CD4-positive, alpha-beta T cell (primary cell): ENCODE data around the gene TTC6. TPM values are rescaled to one million over a fixed set of nuclear protein-coding genes. Genes with fewer than 3 reads are reported as not detected.

Experiments
- ATAC-seq: fragments of 200-7000 bp; cut with Tn5 transposase; one replicate; pipeline ENCODE4 v1.10.0; 2022; ENCODE audit warnings: mild to moderate bottlenecking; ENCODE audit not compliant: poor library complexity
- CTCF ChIA-PET: fragments of 350-600 bp; sonication (Branson Sonifier 250); formaldehyde crosslinking; loops from one replicate; lab custom pipeline; 2021; ENCODE audit warnings: antibody characterized with exemption, inconsistent platforms; lab: Charles Lee
- POLR2A ChIA-PET: fragments of 350-600 bp; sonication (Branson Sonifier 250); formaldehyde crosslinking; loops from one replicate; lab custom pipeline; 2021; ENCODE audit warnings: antibody characterized with exemption, inconsistent platforms; lab: Charles Lee
- DNase-seq, 14 experiments: peaks; one replicate each; pipeline ENCODE4 v3.0.0-alpha.2; 2013 to 2020; ENCODE audit warnings: mixed read lengths in 2 of 14
- H3K27ac ChIP-seq, 2 donors: one replicate each; pipeline versions ENCODE4 v1.5.1 to v1.7.0; 2013; ENCODE audit warnings: low read length in 2 of 2, low read depth in 1 of 2, mild to moderate bottlenecking in 1 of 2
- H3K27me3 ChIP-seq, 2 experiments: 1 replicate in 1 of 2; 2 replicates in 1 of 2; pipeline versions ENCODE4 v1.6.1 to v1.7.0; 2013; ENCODE audit warnings: low read length in 2 of 2, control low read depth in 1 of 2, mild to moderate bottlenecking in 1 of 2, moderate library complexity in 1 of 2; ENCODE audit not compliant: insufficient read depth in 2 of 2, control insufficient read depth in 1 of 2
- H3K36me3 ChIP-seq: one replicate; pipeline ENCODE4 v1.6.1; 2013; ENCODE audit warnings: low read length, control low read depth; ENCODE audit not compliant: insufficient read depth
- H3K4me1 ChIP-seq: one replicate; pipeline ENCODE4 v1.6.1; 2013; ENCODE audit warnings: low read length, control low read depth; ENCODE audit not compliant: insufficient read depth
- H3K4me3 ChIP-seq: one replicate; pipeline ENCODE4 v1.5.1; 2013; ENCODE audit warnings: mild to moderate bottlenecking, low read length, moderate library complexity
- H3K9me3 ChIP-seq, 2 experiments: 1 replicate in 1 of 2; 2 replicates in 1 of 2; pipeline versions ENCODE4 v1.6.1 to v1.7.0; 2013; ENCODE audit warnings: low read length in 2 of 2, mild to moderate bottlenecking in 2 of 2, control low read depth in 1 of 2, moderate library complexity in 1 of 2; ENCODE audit not compliant: control insufficient read depth in 1 of 2, insufficient read depth in 1 of 2
- H3K27ac Mint-ChIP-seq: one replicate; pipeline ENCODE4 v1.8.0; 2020; ENCODE audit warnings: mixed read lengths
- H3K27me3 Mint-ChIP-seq: one replicate; pipeline ENCODE4 v1.8.0; 2021; ENCODE audit warnings: mixed read lengths
- H3K36me3 Mint-ChIP-seq: one replicate; pipeline ENCODE4 v1.8.0; 2021; ENCODE audit warnings: low read depth, mixed read lengths
- H3K4me1 Mint-ChIP-seq: one replicate; pipeline ENCODE4 v1.8.0; 2021; ENCODE audit warnings: low read depth, mixed read lengths
- H3K4me3 Mint-ChIP-seq: one replicate; pipeline ENCODE4 v1.8.0; 2020; ENCODE audit warnings: mild to moderate bottlenecking, mixed read lengths
- H3K9me3 Mint-ChIP-seq: one replicate; pipeline ENCODE4 v1.8.0; 2020; ENCODE audit warnings: mixed read lengths
- intact Hi-C, 2 experiments: fragments of 100-400 bp; cut with DNase I in 1 of 2; cut with micrococcal nuclease in 1 of 2; formaldehyde crosslinking; loops; one replicate each; pipeline versions ENCODE4 v1.15.1 to v1.9.0; 2023 to 2025; cut with DNase I, micrococcal nuclease
- total RNA-seq, 174 experiments: library from RNA in 2 of 174; stranded (reverse) in 2 of 174; gene quantifications; one replicate each; pipeline ENCODE4 v1.2.3 and lab custom pipeline; 2021 to 2026
- TF ChIP-seq, protein P1 (sequence below): fragments of 200-600 bp; IDR thresholded peaks from one replicate; pipeline ENCODE4 v1.8.0; 2022; ENCODE audit warnings: antibody characterized with exemption, mild to moderate bottlenecking

The TTC6 gene
- total RNA-seq, 2 experiments from 2014 or later: not detected

DNA sequence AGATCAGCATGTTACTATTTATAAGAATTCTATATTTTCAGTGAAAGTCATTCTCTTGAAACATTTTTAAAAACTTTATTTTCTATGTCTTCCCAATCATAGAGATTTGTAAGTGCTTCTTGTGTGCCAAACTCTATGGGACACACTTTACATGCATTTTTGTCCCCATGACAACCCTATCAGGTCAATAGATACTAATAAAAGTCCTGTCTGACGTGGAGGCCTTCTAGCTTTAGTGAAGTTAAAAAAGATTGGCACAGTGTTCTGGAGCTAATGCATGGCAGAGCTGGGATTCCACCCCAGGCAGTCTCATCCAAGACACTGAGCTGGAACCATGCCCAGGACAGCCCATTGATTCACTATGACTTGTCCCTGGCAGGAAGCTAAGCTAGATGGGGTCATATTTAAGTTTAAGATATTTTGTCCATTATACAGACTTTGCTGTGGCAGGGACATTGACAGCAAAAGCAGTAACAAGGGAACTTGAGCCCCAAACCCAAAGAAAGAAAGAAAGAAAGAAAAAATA, 28.1 kb downstream of the TTC6 start:
- Mint-ChIP-seq H3K27me3 (peaks cover 38% of the 10 kb centered on the region), H3K36me3 (no peaks in the 10 kb centered on the region), H3K27ac (no peak overlapping the region), H3K4me1 (no peaks in the 10 kb centered on the region), H3K4me3 (no peak overlapping the region), H3K9me3 (peaks cover 5% of the 10 kb centered on the region)
- no peaks in the 10 kb centered on the region for H3K4me1 ChIP-seq
- H3K9me3 ChIP-seq: peaks cover 0 to 18% of the 10 kb centered on the region in 2 experiments
- DNase-seq: no peak
- peaks cover 0 to 6% of the 10 kb centered on the region in 2 experiments for H3K27me3 ChIP-seq
- intact Hi-C loops: no loop called here
- TF ChIP-seq, protein P1, sequence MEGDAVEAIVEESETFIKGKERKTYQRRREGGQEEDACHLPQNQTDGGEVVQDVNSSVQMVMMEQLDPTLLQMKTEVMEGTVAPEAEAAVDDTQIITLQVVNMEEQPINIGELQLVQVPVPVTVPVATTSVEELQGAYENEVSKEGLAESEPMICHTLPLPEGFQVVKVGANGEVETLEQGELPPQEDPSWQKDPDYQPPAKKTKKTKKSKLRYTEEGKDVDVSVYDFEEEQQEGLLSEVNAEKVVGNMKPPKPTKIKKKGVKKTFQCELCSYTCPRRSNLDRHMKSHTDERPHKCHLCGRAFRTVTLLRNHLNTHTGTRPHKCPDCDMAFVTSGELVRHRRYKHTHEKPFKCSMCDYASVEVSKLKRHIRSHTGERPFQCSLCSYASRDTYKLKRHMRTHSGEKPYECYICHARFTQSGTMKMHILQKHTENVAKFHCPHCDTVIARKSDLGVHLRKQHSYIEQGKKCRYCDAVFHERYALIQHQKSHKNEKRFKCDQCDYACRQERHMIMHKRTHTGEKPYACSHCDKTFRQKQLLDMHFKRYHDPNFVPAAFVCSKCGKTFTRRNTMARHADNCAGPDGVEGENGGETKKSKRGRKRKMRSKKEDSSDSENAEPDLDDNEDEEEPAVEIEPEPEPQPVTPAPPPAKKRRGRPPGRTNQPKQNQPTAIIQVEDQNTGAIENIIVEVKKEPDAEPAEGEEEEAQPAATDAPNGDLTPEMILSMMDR: no peak
- H3K27ac ChIP-seq: no peak overlapping the region
- ChIA-PET POLR2A (no interaction called here), CTCF (no interaction called here)
- H3K36me3 ChIP-seq: no peaks in the 10 kb centered on the region
- no peak overlapping the region for H3K4me3 ChIP-seq
- ATAC-seq: no peak

DNA sequence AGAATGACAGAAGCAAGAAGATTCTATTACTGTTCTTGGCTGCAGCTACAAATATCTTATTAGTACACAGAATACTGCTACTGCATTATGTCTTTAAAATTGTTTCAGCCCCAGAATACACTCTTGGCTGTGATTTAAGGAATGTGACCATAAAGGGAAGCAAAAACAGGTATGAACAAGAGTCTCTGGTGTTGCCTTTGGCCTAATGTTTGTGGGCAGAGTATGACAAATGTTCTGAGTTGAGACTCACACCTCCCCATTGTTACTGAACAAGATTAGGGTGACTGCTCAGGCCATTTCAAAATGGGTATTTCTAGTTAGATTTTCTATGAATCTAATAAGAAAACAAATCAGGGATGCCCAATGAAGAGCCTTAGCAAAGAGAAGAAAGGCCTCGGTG, 28.5 kb downstream of the TTC6 start:
- Histone ChIP-seq H3K4me3 (no peak overlapping the region), H3K27me3 (peaks cover 0 to 6% of the 10 kb centered on the region in 2 experiments), H3K27ac (no peak overlapping the region), H3K9me3 (peaks cover 0 to 18% of the 10 kb centered on the region in 2 experiments), H3K36me3 (no peaks in the 10 kb centered on the region), H3K4me1 (no peaks in the 10 kb centered on the region)
- H3K9me3 Mint-ChIP-seq: peaks cover 5% of the 10 kb centered on the region
- H3K4me1 Mint-ChIP-seq: no peaks in the 10 kb centered on the region
- ATAC-seq: no peak
- DNase-seq: no peak
- no peak overlapping the region for H3K4me3 Mint-ChIP-seq
- ChIA-PET POLR2A (no interaction called here), CTCF (no interaction called here)
- H3K27me3 Mint-ChIP-seq: peaks cover 37% of the 10 kb centered on the region
- no peak overlapping the region for H3K27ac Mint-ChIP-seq
- no peaks in the 10 kb centered on the region for H3K36me3 Mint-ChIP-seq
- TF ChIP-seq, protein P1: no peak
- intact Hi-C loops: no loop called here

DNA sequence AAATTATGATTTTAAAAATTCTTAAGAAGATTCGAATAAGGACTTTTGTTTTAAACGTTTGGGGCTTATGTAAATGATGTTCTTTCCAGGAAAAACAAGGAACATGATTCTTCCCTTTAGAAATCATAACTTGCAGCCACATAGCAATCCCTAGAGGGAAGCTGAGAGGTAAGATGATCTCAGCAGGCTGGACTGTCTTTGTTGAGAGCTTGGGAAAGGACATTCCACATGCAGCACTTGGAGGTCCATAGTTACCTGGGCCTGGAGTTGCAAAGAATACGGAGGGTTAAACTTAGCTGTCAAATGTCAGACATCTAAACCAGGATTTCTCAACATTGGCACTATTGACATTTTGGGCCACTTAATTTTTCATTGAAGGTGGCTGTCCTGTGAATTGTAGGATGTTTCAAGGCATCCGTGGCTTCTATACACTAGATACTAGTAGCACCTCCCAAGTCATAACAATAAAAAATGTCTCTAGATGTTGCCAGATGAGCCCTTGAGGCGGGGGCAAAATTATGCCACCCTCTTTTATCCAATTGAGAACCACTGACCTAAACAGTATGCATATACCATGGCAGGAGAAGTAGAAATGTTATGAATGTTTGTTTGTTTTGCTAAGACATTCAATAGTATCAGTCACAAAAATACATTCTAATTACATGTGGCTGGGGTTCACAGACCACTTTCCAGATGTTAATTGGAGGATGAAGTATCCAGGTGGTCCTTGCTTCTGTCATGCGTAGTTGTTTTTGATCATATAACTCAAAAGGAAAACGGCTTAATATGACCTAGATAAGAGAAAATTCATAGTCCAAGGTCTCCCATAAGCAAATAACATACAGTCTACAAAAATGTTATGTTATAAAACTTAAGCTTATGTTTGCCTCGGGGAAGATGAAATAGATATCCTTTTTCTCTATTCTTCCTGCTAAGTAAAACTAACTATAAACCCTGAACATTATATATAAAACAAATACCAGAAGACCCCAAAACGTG, 30.5 kb downstream of the TTC6 start:
- H3K27ac ChIP-seq: no peak overlapping the region
- H3K27me3 Mint-ChIP-seq: peaks cover 27% of the 10 kb centered on the region
- intact Hi-C loops: no loop called here
- no peak for ATAC-seq
- ChIA-PET CTCF (no interaction called here), POLR2A (no interaction called here)
- no peaks in the 10 kb centered on the region for H3K4me1 ChIP-seq
- TF ChIP-seq, protein P1: no peak
- H3K4me3 ChIP-seq: no peak overlapping the region
- H3K36me3 ChIP-seq: no peaks in the 10 kb centered on the region
- no peak overlapping the region for H3K27ac Mint-ChIP-seq
- no peak overlapping the region for H3K4me3 Mint-ChIP-seq
- DNase-seq: no peak
- no peaks in the 10 kb centered on the region for H3K4me1 Mint-ChIP-seq
- H3K9me3 ChIP-seq: peaks cover 0 to 18% of the 10 kb centered on the region in 2 experiments
- peaks cover 8% of the 10 kb centered on the region for H3K9me3 Mint-ChIP-seq
- peaks cover 0 to 6% of the 10 kb centered on the region in 2 experiments for H3K27me3 ChIP-seq
- no peaks in the 10 kb centered on the region for H3K36me3 Mint-ChIP-seq
